Suprapubic skin (tissue), 4 donors: ENCODE data around the gene RNF220. TPM values are rescaled to one million over a fixed set of nuclear protein-coding genes. Genes with fewer than 3 reads are reported as not detected.

Experiments
- DNase-seq, 2 donors: peaks; one replicate each; pipeline ENCODE4 v3.0.0-alpha.2; 2019; ENCODE audit warnings: low spot score in 2 of 2
- H3K27ac ChIP-seq: fragments of 200-600 bp; sonication (generic); one replicate; pipeline ENCODE4 v1.5.1; 2019
- H3K27me3 ChIP-seq: fragments of 200-600 bp; sonication (generic); one replicate; pipeline ENCODE4 v1.5.1; 2019
- H3K36me3 ChIP-seq: fragments of 200-600 bp; sonication (generic); one replicate; pipeline ENCODE4 v1.5.1; 2019
- H3K4me1 ChIP-seq: fragments of 200-600 bp; sonication (generic); one replicate; pipeline ENCODE4 v1.5.1; 2019
- H3K4me3 ChIP-seq: fragments of 200-600 bp; sonication (generic); one replicate; pipeline ENCODE4 v1.5.1; 2019; ENCODE audit warnings: mild to moderate bottlenecking
- H3K9me3 ChIP-seq: fragments of 200-600 bp; sonication (generic); one replicate; pipeline ENCODE4 v1.5.1; 2019
- CTCF ChIP-seq, 2 donors: fragments of 200-600 bp in 1 of 2; fragments of 450-650 bp in 1 of 2; sonication (generic) in 1 of 2; IDR thresholded peaks; one replicate each; pipeline ENCODE4 v1.5.1; 2016 to 2019; ENCODE audit warnings: antibody characterized with exemption in 2 of 2, mild to moderate bottlenecking in 1 of 2, moderate library complexity in 1 of 2
- EP300 ChIP-seq: sonication (generic); formaldehyde crosslinking; IDR thresholded peaks from one replicate; pipeline ENCODE4 v1.6.1; 2017; ENCODE audit warnings: antibody characterized with exemption
- POLR2A ChIP-seq, 2 donors: fragments of 450-650 bp; IDR thresholded peaks; one replicate each; pipeline ENCODE4 v1.6.1; 2017; ENCODE audit warnings: antibody characterized with exemption in 2 of 2, mild to moderate bottlenecking in 2 of 2, moderate library complexity in 2 of 2
- POLR2AphosphoS5 ChIP-seq, 3 donors: sonication (generic); formaldehyde crosslinking; IDR thresholded peaks; one replicate each; pipeline ENCODE4 v1.6.1; 2017; ENCODE audit warnings: antibody characterized with exemption in 3 of 3
- WGBS: methylation state at CpG from one replicate; pipeline ENCODE4 v1.1.5; 2018; 5-methylcytosine and 5-hydroxymethylcytosine counted together
- total RNA-seq, 4 donors: library from RNA; depleted of rRNA; stranded (reverse); fragments of >200 nt; gene quantifications; one replicate each; pipeline ENCODE4 v1.1.0, GENCODE V29; 2016

The RNF220 gene
- total RNA-seq, 4 donors from 2014 or later = 79.4 to 124 (median 99.5) TPM

GRCh38 chr1:44681905-44682882 is 277.1 kb downstream of the RNF220 start:
- Histone ChIP-seq H3K27me3 (no peaks in the 10 kb centered on the region), H3K27ac (no peak overlapping the region), H3K9me3 (no peaks in the 10 kb centered on the region), H3K4me3 (no peak overlapping the region), H3K4me1 (peaks cover 6% of the 10 kb centered on the region), H3K36me3 (no peaks in the 10 kb centered on the region)
- DNase-seq = no peak
- WGBS = 85% methylated on average over 14 of the region's 14 CpGs
- TF ChIP-seq CTCF (IDR thresholded peaks at IDR 0.05) (no peak), POLR2AphosphoS5 (IDR thresholded peaks at IDR 0.05) (no peak)

GRCh38 chr1:44682883-44683265 is 277.8 kb downstream of the RNF220 start:
- H3K4me1 ChIP-seq = no peaks in the 10 kb centered on the region
- H3K27ac ChIP-seq = no peak overlapping the region
- DNase-seq = no peak
- no peaks in the 10 kb centered on the region for H3K9me3 ChIP-seq
- TF ChIP-seq POLR2A (IDR thresholded peaks at IDR 0.05) (no peak), POLR2AphosphoS5 (IDR thresholded peaks at IDR 0.05) (no peak), EP300 (no peak), CTCF (IDR thresholded peaks at IDR 0.05) (no peak)
- no peaks in the 10 kb centered on the region for H3K36me3 ChIP-seq
- H3K4me3 ChIP-seq = no peak overlapping the region
- 94% methylated on average over 3 of the region's 3 CpGs for WGBS
- no peaks in the 10 kb centered on the region for H3K27me3 ChIP-seq

- WGBS = 94% methylated on average over 1 of the region's 1 CpG
- Histone ChIP-seq H3K9me3 (no peaks in the 10 kb centered on the region), H3K27me3 (no peaks in the 10 kb centered on the region), H3K4me1 (no peaks in the 10 kb centered on the region), H3K4me3 (no peak overlapping the region), H3K36me3 (no peaks in the 10 kb centered on the region), H3K27ac (no peak overlapping the region)
- no peak for DNase-seq
- no peak for TF ChIP-seq POLR2AphosphoS5 (IDR thresholded peaks at IDR 0.05)
- TF ChIP-seq EP300 = no peak
Observed at GRCh38 chr1:44684525-44684924, 279.5 kb downstream of the RNF220 start.

GRCh38 chr1:44685218-44685617 is 280.2 kb downstream of the RNF220 start:
- Histone ChIP-seq H3K4me3 (no peak overlapping the region), H3K4me1 (no peaks in the 10 kb centered on the region), H3K27me3 (no peaks in the 10 kb centered on the region), H3K36me3 (no peaks in the 10 kb centered on the region), H3K9me3 (no peaks in the 10 kb centered on the region), H3K27ac (no peak overlapping the region)
- 96% methylated on average over 4 of the region's 4 CpGs for WGBS
- DNase-seq = no peak
- no peak for TF ChIP-seq EP300
- no peak for TF ChIP-seq POLR2AphosphoS5 (IDR thresholded peaks at IDR 0.05)
- no peak for TF ChIP-seq CTCF (IDR thresholded peaks at IDR 0.05)
- TF ChIP-seq POLR2A (IDR thresholded peaks at IDR 0.05) = no peak

- Histone ChIP-seq H3K4me1 (no peaks in the 10 kb centered on the region), H3K36me3 (no peaks in the 10 kb centered on the region), H3K27ac (no peak overlapping the region), H3K4me3 (no peak overlapping the region), H3K27me3 (no peaks in the 10 kb centered on the region), H3K9me3 (no peaks in the 10 kb centered on the region)
- TF ChIP-seq CTCF (IDR thresholded peaks at IDR 0.05) (no peak), POLR2AphosphoS5 (IDR thresholded peaks at IDR 0.05) (no peak), POLR2A (IDR thresholded peaks at IDR 0.05) (no peak), EP300 (no peak)
- DNase-seq = no peak
- WGBS = 79% methylated on average over 8 of the region's 8 CpGs
Observed at GRCh38 chr1:44685881-44686280, 280.8 kb downstream of the RNF220 start.
